ENCODE measurements around the gene HSPBP1.

Gene HSPBP1

GRCh38 chr19:55252760-55253663 is 26.9 kb downstream of the HSPBP1 start:
- no peak overlapping the region for H3K27ac ChIP-seq (ENCODE audit: poor library complexity, severe bottlenecking)
- H3K4me3 ChIP-seq (ENCODE audit: severe bottlenecking), result no peak overlapping the region
- DNase-seq (ENCODE audit: low spot score) (no peak), ATAC-seq (ENCODE audit: low read depth) (no peak)
- peaks cover 18% of the 10 kb centered on the region for H3K4me1 ChIP-seq (ENCODE audit: insufficient read depth, poor library complexity, severe bottlenecking)
- no peak for TF ChIP-seq CTCF (IDR thresholded peaks at IDR 0.05; ENCODE audit: poor library complexity, severe bottlenecking)
- no peaks in the 10 kb centered on the region for H3K27me3 ChIP-seq (ENCODE audit: insufficient read depth, poor library complexity, severe bottlenecking)
- no peaks in the 10 kb centered on the region for H3K9me3 ChIP-seq (ENCODE audit: severe bottlenecking)
- peaks cover 18% of the 10 kb centered on the region for H3K36me3 ChIP-seq (ENCODE audit: low read depth)

DNA sequence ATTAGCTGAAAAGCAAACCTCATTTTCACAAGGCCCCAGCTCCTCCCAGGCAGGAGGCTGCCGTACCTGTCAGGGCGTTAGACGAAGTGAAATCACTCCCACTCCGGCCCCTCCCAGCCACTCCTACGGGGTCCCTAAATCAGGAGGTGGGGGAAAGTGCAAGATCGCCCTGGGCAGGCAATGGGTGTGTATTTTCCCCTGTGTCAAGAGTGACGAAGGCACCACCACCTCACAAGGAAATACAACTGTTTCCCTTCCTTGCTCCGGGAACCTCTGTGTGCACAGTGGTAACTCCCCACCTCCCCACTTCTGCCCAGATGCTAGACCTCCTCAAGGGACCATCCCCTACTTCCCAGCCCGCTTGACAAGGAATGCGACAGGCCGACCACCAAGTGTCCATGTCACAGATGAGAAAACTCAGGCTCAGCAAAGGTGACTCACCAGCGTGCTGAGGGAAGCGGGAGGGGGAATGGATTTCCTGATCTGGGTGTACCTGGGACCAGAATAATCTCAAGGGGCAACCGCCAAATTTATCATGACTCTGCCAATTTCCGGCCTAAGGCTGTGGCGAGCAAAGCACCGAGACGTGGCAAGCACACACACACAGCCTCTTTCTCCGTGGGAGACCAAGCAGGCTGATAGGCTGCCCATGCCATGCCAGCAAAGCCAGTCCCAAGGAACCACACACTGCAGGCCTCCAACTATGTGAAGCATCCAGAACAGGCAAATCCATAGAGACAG is 28.4 kb downstream of the HSPBP1 start:
- Histone ChIP-seq H3K27ac (ENCODE audit: poor library complexity, severe bottlenecking) (no peak overlapping the region), H3K9me3 (ENCODE audit: severe bottlenecking) (no peaks in the 10 kb centered on the region), H3K36me3 (ENCODE audit: low read depth) (peaks cover 20% of the 10 kb centered on the region), H3K4me3 (ENCODE audit: severe bottlenecking) (no peak overlapping the region), H3K27me3 (ENCODE audit: insufficient read depth, poor library complexity, severe bottlenecking) (no peaks in the 10 kb centered on the region), H3K4me1 (ENCODE audit: insufficient read depth, poor library complexity, severe bottlenecking) (peaks cover 22% of the 10 kb centered on the region)
- ATAC-seq (ENCODE audit: low read depth), result no peak
- TF ChIP-seq CTCF (IDR thresholded peaks at IDR 0.05; ENCODE audit: poor library complexity, severe bottlenecking), result no peak
- no peak for DNase-seq (ENCODE audit: low spot score)

GRCh38 chr19:55250262-55251036 is 29.5 kb downstream of the HSPBP1 start:
- DNase-seq (ENCODE audit: low spot score) (no peak), ATAC-seq (ENCODE audit: low read depth) (no peak)
- H3K4me1 ChIP-seq (ENCODE audit: insufficient read depth, poor library complexity, severe bottlenecking), result peaks cover 14% of the 10 kb centered on the region
- no peaks in the 10 kb centered on the region for H3K27me3 ChIP-seq (ENCODE audit: insufficient read depth, poor library complexity, severe bottlenecking)
- peaks cover 24% of the 10 kb centered on the region; the same call in 1 of the 2 replicates for H3K36me3 ChIP-seq (ENCODE audit: low read depth)
- no peaks in the 10 kb centered on the region for H3K9me3 ChIP-seq (ENCODE audit: severe bottlenecking)
- TF ChIP-seq CTCF (IDR thresholded peaks at IDR 0.05; ENCODE audit: poor library complexity, severe bottlenecking), result no peak
- H3K27ac ChIP-seq (ENCODE audit: poor library complexity, severe bottlenecking), result no peak overlapping the region
- no peak overlapping the region for H3K4me3 ChIP-seq (ENCODE audit: severe bottlenecking)

- H3K4me1 ChIP-seq (ENCODE audit: insufficient read depth, poor library complexity, severe bottlenecking), result peaks cover 14% of the 10 kb centered on the region
- no peak overlapping the region for H3K4me3 ChIP-seq (ENCODE audit: severe bottlenecking)
- H3K9me3 ChIP-seq (ENCODE audit: severe bottlenecking), result no peaks in the 10 kb centered on the region
- H3K36me3 ChIP-seq (ENCODE audit: low read depth), result peaks cover 28% of the 10 kb centered on the region
- no peak for TF ChIP-seq CTCF (IDR thresholded peaks at IDR 0.05; ENCODE audit: poor library complexity, severe bottlenecking)
- H3K27me3 ChIP-seq (ENCODE audit: insufficient read depth, poor library complexity, severe bottlenecking), result no peaks in the 10 kb centered on the region
- no peak for DNase-seq (ENCODE audit: low spot score)
- no peak overlapping the region for H3K27ac ChIP-seq (ENCODE audit: poor library complexity, severe bottlenecking)
- no peak for ATAC-seq (ENCODE audit: low read depth)
Observed at GRCh38 chr19:55249841-55250240, 30.1 kb downstream of the HSPBP1 start.
